ENCODE data around the gene CCDC138. TPM values are rescaled to one million over a fixed set of nuclear protein-coding genes. Genes with fewer than 3 reads are reported as not detected.

The CCDC138 gene
- total RNA-seq, 1 donor: 8.5 TPM

GRCh38 chr2:108925286-108925685 is 138.7 kb downstream of the CCDC138 start:
- H3K4me3 ChIP-seq (ENCODE audit: low read depth, low read length): no peak overlapping the region
- no peak for TF ChIP-seq CTCF (IDR thresholded peaks at IDR 0.05; ENCODE audit: insufficient read depth, low read length)
- no peak for DNase-seq (ENCODE audit: low read depth)

DNA sequence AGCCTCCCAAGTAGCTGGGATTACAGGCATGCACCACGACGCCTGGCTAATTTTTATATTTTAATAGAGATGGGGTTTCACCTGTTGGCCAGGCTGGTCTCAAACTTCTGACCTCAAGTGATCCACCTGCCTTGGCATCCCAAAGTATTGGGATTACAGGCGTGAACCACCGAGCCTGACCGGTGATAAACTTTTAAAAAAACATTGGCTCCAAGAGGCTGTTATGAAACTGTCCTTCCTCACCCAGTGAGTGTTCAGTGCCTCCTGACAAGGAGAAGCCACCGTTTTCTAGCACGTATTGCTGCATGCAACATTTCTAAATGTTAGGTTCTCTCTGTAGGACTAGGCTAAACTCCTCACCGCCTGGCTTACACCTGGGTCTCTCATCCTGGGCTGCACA is 139.2 kb downstream of the CCDC138 start:
- H3K4me3 ChIP-seq (ENCODE audit: low read depth, low read length): no peak overlapping the region
- TF ChIP-seq CTCF (IDR thresholded peaks at IDR 0.05; ENCODE audit: insufficient read depth, low read length): no peak
- no peak for DNase-seq (ENCODE audit: low read depth)

Small RNA genes lying within 50 kb of the gene (small RNA-seq; reads per million reads assigned to genes)
- not detected for gene AC073415.1

Other genes with a start within 250 kb of the CCDC138 start
- gene RANBP2, start 67.3 kb upstream of the CCDC138 start, total RNA-seq (ENCODE audit: low replicate concordance): 81.6 and 95.3 TPM in 2 replicates
- gene EDAR, start 202.4 kb downstream of the CCDC138 start, total RNA-seq (ENCODE audit: low replicate concordance): not detected in 2 replicates